B cell (primary cell): ENCODE results near the gene DOCK3. TPM values are rescaled to one million over a fixed set of nuclear protein-coding genes. Genes with fewer than 3 reads are reported as not detected.
A peak's percentile ranks its signal among the peaks of the same experiment; 100 is the strongest.

ENCODE experiments used
- ATAC-seq: fragments of 200-7000 bp; cut with Tn5 transposase; one replicate; pipeline ENCODE4 v1.10.0; 2021; ENCODE audit warnings: low read depth, mild to moderate bottlenecking, moderate number of reproducible peaks, moderate library complexity
- CTCF ChIA-PET: fragments of 350-600 bp; sonication (Branson Sonifier 250); formaldehyde crosslinking; loops from one replicate; lab custom pipeline; 2021; ENCODE audit warnings: antibody characterized with exemption, inconsistent platforms; lab: Charles Lee
- POLR2A ChIA-PET: fragments of 350-600 bp; sonication (Branson Sonifier 250); formaldehyde crosslinking; loops from one replicate; lab custom pipeline; 2021; ENCODE audit warnings: antibody characterized with exemption; lab: Charles Lee
- DNase-seq: peaks from one replicate; pipeline ENCODE4 v3.0.0; 2013
- H2AFZ ChIP-seq: 2 replicates; pipeline ENCODE4 v1.6.1; 2012; ENCODE audit warnings: mild to moderate bottlenecking, low read depth, low read length; ENCODE audit not compliant: insufficient read depth, poor library complexity, severe bottlenecking
- H3K27ac ChIP-seq, 2 donors: 1 replicate in 1 of 2; 2 replicates in 1 of 2; pipeline ENCODE4 v1.5.1; 2012 to 2013; ENCODE audit warnings: low read length in 2 of 2, mild to moderate bottlenecking in 2 of 2, moderate library complexity in 1 of 2
- H3K27me3 ChIP-seq, 4 experiments: fragments of 200-600 bp in 1 of 4; sonication (generic) in 1 of 4; replicated peaks in 1 of 4; 1 replicate in 2 of 4; 2 replicates in 2 of 4; pipeline versions ENCODE4 v1.6.1 to v1.7.0; 2013 to 2016; ENCODE audit warnings: low read length in 3 of 4, mild to moderate bottlenecking in 2 of 4, mixed read lengths in 1 of 4, moderate library complexity in 1 of 4; ENCODE audit not compliant: insufficient read depth in 4 of 4, control insufficient read depth in 3 of 4; ENCODE audit errors: control extremely low read depth in 1 of 4
- H3K36me3 ChIP-seq, 2 experiments: replicated peaks in 1 of 2; 1 replicate in 1 of 2; 2 replicates in 1 of 2; pipeline versions ENCODE4 v1.6.1 to v1.7.1; 2013; ENCODE audit warnings: low read length in 1 of 2; ENCODE audit not compliant: insufficient read depth in 2 of 2, control insufficient read depth in 1 of 2; ENCODE audit errors: control extremely low read depth in 1 of 2, extremely low read depth in 1 of 2
- H3K4me1 ChIP-seq, 2 donors: fragments of 200-600 bp in 1 of 2; sonication (generic) in 1 of 2; 1 replicate in 1 of 2; 2 replicates in 1 of 2; pipeline versions ENCODE4 v1.5.1 to v1.6.1; 2013 to 2017; ENCODE audit warnings: low read length in 2 of 2; ENCODE audit not compliant: control insufficient read depth in 2 of 2, insufficient read depth in 2 of 2
- H3K4me2 ChIP-seq: replicated peaks from 2 replicates; pipeline ENCODE3; 2012; ENCODE audit warnings: mild to moderate bottlenecking, low read depth, low read length; ENCODE audit not compliant: poor library complexity, severe bottlenecking
- H3K4me3 ChIP-seq, 5 experiments: fragments of 200-600 bp in 1 of 5; sonication (generic) in 1 of 5; 1 replicate in 3 of 5; 2 replicates in 2 of 5; pipeline versions ENCODE4 v1.5.1 to v1.7.0; 2011 to 2016; ENCODE audit warnings: low read length in 4 of 5, mild to moderate bottlenecking in 4 of 5, low read depth in 2 of 5, control low read depth in 1 of 5, moderate library complexity in 1 of 5; ENCODE audit not compliant: insufficient read depth in 1 of 5; ENCODE audit errors: control extremely low read depth in 1 of 5, extremely low read depth in 1 of 5
- H3K79me2 ChIP-seq: fragments of 200-600 bp; sonication (generic); one replicate; pipeline ENCODE4 v1.6.0; 2016; ENCODE audit warnings: low read length; ENCODE audit not compliant: control insufficient read depth, insufficient read depth
- H3K9ac ChIP-seq: fragments of 200-600 bp; sonication (generic); 2 replicates; pipeline ENCODE4 v1.6.1; 2017; ENCODE audit warnings: mild to moderate bottlenecking, low read length, moderate library complexity
- H3K9me3 ChIP-seq, 3 donors: one replicate each; pipeline versions ENCODE4 v1.6.1 to v1.7.1; 2013; ENCODE audit warnings: low read length in 2 of 3; ENCODE audit not compliant: control insufficient read depth in 2 of 3, insufficient read depth in 1 of 3; ENCODE audit errors: control extremely low read depth in 1 of 3
- H4K20me1 ChIP-seq: 2 replicates; pipeline ENCODE4 v1.6.0; 2012; ENCODE audit warnings: mild to moderate bottlenecking, low read length; ENCODE audit not compliant: insufficient read depth, control insufficient read depth, poor library complexity, severe bottlenecking
- H3K27ac Mint-ChIP-seq: one replicate; pipeline ENCODE4 v1.8.0; 2021; ENCODE audit warnings: mixed read lengths
- H3K27me3 Mint-ChIP-seq: one replicate; pipeline ENCODE4 v1.8.0; 2021; ENCODE audit warnings: mixed read lengths
- H3K4me1 Mint-ChIP-seq: one replicate; pipeline ENCODE4 v1.8.0; 2021; ENCODE audit warnings: mixed read lengths
- H3K4me3 Mint-ChIP-seq: one replicate; pipeline ENCODE4 v1.8.0; 2021; ENCODE audit warnings: mixed read lengths
- H3K9me3 Mint-ChIP-seq: one replicate; pipeline ENCODE4 v1.8.0; 2022; ENCODE audit warnings: mixed read lengths; ENCODE audit not compliant: insufficient read depth
- EZH2 ChIP-seq: IDR thresholded peaks from 2 replicates; pipeline ENCODE4 v1.6.1; 2012; ENCODE audit warnings: borderline replicate concordance, low read depth, mild to moderate bottlenecking, moderate library complexity, low read length; ENCODE audit not compliant: insufficient read depth, poor library complexity, severe bottlenecking
- WGBS: methylation state at CpG from one replicate; pipeline ENCODE4 v1.1.5; 2013; ENCODE audit warnings: missing lambda C conversion rate; ENCODE audit not compliant: insufficient coverage; 5-methylcytosine and 5-hydroxymethylcytosine counted together
- intact Hi-C: fragments of 100-400 bp; cut with micrococcal nuclease; formaldehyde crosslinking; loops from one replicate; pipeline ENCODE4 v1.10.0; 2022
- polyA plus RNA-seq: library from polyadenylated mRNA; depleted of rRNA; stranded (reverse); fragments of >200 nt; gene quantifications from 2 replicates; pipeline ENCODE4 v1.2.3, GENCODE V29; 2012
- total RNA-seq, 2 donors: library from RNA; stranded (reverse); fragments of 120-200 nt in 1 of 2; gene quantifications; 1 replicate in 1 of 2; 2 replicates in 1 of 2; pipeline versions ENCODE4 v1.2.3 to v1.2.4, GENCODE V29; 2013 to 2022
- TF ChIP-seq, protein P1 (sequence below): fragments of 200-600 bp; IDR thresholded peaks from one replicate; pipeline ENCODE4 v1.8.0; 2022; ENCODE audit warnings: antibody characterized with exemption, mild to moderate bottlenecking

Gene DOCK3
- total and polyA plus RNA-seq, 2 donors (not counting 1 experiment from before 2014, with no cell fraction given) = 0.06 to 0.30 TPM

GRCh38 chr3:51394541-51394940 lies 719.8 kb downstream of the DOCK3 start:
- H3K9me3 Mint-ChIP-seq = no peaks in the 10 kb centered on the region
- intact Hi-C loops = loop anchor here (10.0 kb wide), 1 partner anchor 1140 kb away; the partner anchor contains the start of genes NT5DC2 and UQCC5
- Histone ChIP-seq H2AFZ (no peak overlapping the region), H4K20me1 (peaks cover 55% of the 10 kb centered on the region), H3K4me1 (peaks cover 18 to 29% of the 10 kb centered on the region in 2 donors), H3K79me2 (peaks cover 50% of the 10 kb centered on the region), H3K4me2 (no peak overlapping the region), H3K36me3 (peaks cover 1 to 66% of the 10 kb centered on the region in 2 experiments), H3K27me3 (no peaks in the 10 kb centered on the region), H3K27ac (peak overlapping the region in 1 of 2 donors; percentile 48), H3K4me3 (no peak overlapping the region), H3K9ac (no peak overlapping the region), H3K9me3 (no peaks in the 10 kb centered on the region)
- H3K27me3 Mint-ChIP-seq = no peaks in the 10 kb centered on the region
- TF ChIP-seq EZH2 = no peak
- TF ChIP-seq, protein P1, sequence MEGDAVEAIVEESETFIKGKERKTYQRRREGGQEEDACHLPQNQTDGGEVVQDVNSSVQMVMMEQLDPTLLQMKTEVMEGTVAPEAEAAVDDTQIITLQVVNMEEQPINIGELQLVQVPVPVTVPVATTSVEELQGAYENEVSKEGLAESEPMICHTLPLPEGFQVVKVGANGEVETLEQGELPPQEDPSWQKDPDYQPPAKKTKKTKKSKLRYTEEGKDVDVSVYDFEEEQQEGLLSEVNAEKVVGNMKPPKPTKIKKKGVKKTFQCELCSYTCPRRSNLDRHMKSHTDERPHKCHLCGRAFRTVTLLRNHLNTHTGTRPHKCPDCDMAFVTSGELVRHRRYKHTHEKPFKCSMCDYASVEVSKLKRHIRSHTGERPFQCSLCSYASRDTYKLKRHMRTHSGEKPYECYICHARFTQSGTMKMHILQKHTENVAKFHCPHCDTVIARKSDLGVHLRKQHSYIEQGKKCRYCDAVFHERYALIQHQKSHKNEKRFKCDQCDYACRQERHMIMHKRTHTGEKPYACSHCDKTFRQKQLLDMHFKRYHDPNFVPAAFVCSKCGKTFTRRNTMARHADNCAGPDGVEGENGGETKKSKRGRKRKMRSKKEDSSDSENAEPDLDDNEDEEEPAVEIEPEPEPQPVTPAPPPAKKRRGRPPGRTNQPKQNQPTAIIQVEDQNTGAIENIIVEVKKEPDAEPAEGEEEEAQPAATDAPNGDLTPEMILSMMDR = no peak
- H3K27ac Mint-ChIP-seq = no peak overlapping the region
- 86% methylated on average over 3 of the region's 5 CpGs for WGBS
- H3K4me3 Mint-ChIP-seq = no peak overlapping the region
- POLR2A ChIA-PET = no interaction called here
- ATAC-seq = no peak
- no peak for DNase-seq
- H3K4me1 Mint-ChIP-seq = peaks cover 42% of the 10 kb centered on the region
- CTCF ChIA-PET = interaction anchor here (1.2 to 2.0 kb wide), 2 partner anchors 11 to 107 kb away, joined by 3 to 5 read pairs; no protein-coding TSS in a partner anchor

GRCh38 chr3:51395493-51396213 lies 720.9 kb downstream of the DOCK3 start:
- DNase-seq = no peak

More at GRCh38 chr3:51395493-51396213, 720.9 kb downstream of the DOCK3 start:
- Histone ChIP-seq H3K4me1 (peaks cover 11 to 20% of the 10 kb centered on the region in 2 donors), H4K20me1 (peaks cover 55% of the 10 kb centered on the region), H2AFZ (no peak overlapping the region), H3K36me3 (peaks cover 1 to 73% of the 10 kb centered on the region in 2 experiments), H3K4me3 (no peak overlapping the region), H3K4me2 (no peak overlapping the region), H3K9me3 (no peaks in the 10 kb centered on the region), H3K27me3 (no peaks in the 10 kb centered on the region), H3K27ac (peak overlapping the region in 1 of 2 donors; percentile 48), H3K9ac (no peak overlapping the region), H3K79me2 (peaks cover 51% of the 10 kb centered on the region)
- no peaks in the 10 kb centered on the region for H3K27me3 Mint-ChIP-seq
- peaks cover 34% of the 10 kb centered on the region for H3K4me1 Mint-ChIP-seq
- H3K27ac Mint-ChIP-seq = no peak overlapping the region
- no peak for ATAC-seq
- intact Hi-C loops = loop anchor here (10.0 kb wide), 1 partner anchor 1139 kb away; the partner anchor contains the start of genes NT5DC2 and UQCC5
- 88% methylated on average over 7 of the region's 12 CpGs for WGBS
- POLR2A ChIA-PET = interaction anchor here (1.4 kb wide), 1 partner anchor 10 kb away, joined by 3 read pairs; the partner anchor contains the start of gene MANF
- no peak for TF ChIP-seq EZH2
- TF ChIP-seq, protein P1 = no peak
- no peak overlapping the region for H3K4me3 Mint-ChIP-seq
- H3K9me3 Mint-ChIP-seq = no peaks in the 10 kb centered on the region
- CTCF ChIA-PET = interaction anchor here (1.0 to 2.0 kb wide), 2 partner anchors 10 to 106 kb away, joined by 3 to 5 read pairs; no protein-coding TSS in a partner anchor
